ENCODE data around the gene ZNF181. TPM values are rescaled to one million over a fixed set of nuclear protein-coding genes. Genes with fewer than 3 reads are reported as not detected.

ZNF181 gene
- total RNA-seq, 1 experiment from 2014 or later = 8.2 TPM

DNA sequence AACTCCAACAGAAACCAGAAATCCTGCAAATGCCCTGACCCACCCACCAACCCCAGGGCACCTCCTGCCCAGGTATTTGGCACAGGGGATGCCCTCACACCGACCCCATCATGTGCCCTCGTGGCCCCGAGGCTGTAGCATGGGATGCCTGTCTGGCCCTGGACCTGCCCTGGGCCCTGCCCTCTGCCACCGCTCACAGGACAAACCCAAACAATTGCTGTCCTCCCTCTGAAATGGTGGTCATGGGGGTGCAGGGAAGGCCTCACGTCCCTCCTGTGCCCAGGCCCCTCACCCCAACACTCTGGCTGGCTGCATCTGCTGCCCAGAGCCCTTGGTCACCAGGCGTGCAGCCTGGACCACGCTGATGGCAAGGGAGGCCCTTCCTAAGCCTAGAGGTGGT lies 2.1 kb upstream of the ZNF181 start:
- H3K4me2 ChIP-seq (ENCODE audit: insufficient read depth, insufficient read length, low read length) = no peak overlapping the region
- H3K56ac ChIP-seq (ENCODE audit: insufficient read length, low read depth, low read length) = no peak overlapping the region
- H3K18ac ChIP-seq (ENCODE audit: insufficient read length, low read depth, low read length) = no peak overlapping the region
- H4K5ac ChIP-seq (ENCODE audit: insufficient read length, low read depth, low read length) = no peak overlapping the region
- H3K79me1 ChIP-seq (ENCODE audit: insufficient read depth, low read depth, low read length, poor library complexity, severe bottlenecking) = no peaks in the 10 kb centered on the region
- no peak overlapping the region for H3K4ac ChIP-seq (ENCODE audit: low read depth, low read length)
- TF ChIP-seq, protein P1, sequence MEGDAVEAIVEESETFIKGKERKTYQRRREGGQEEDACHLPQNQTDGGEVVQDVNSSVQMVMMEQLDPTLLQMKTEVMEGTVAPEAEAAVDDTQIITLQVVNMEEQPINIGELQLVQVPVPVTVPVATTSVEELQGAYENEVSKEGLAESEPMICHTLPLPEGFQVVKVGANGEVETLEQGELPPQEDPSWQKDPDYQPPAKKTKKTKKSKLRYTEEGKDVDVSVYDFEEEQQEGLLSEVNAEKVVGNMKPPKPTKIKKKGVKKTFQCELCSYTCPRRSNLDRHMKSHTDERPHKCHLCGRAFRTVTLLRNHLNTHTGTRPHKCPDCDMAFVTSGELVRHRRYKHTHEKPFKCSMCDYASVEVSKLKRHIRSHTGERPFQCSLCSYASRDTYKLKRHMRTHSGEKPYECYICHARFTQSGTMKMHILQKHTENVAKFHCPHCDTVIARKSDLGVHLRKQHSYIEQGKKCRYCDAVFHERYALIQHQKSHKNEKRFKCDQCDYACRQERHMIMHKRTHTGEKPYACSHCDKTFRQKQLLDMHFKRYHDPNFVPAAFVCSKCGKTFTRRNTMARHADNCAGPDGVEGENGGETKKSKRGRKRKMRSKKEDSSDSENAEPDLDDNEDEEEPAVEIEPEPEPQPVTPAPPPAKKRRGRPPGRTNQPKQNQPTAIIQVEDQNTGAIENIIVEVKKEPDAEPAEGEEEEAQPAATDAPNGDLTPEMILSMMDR (conservative IDR thresholded peaks at IDR 0.05) = no peak
- H3K23me2 ChIP-seq (ENCODE audit: insufficient read length, low read depth, low read length, poor library complexity, severe bottlenecking) = peaks cover 11% of the 10 kb centered on the region
- H2BK15ac ChIP-seq (ENCODE audit: low read depth, low read length) = no peak overlapping the region
- H4K8ac ChIP-seq (replicated peaks; ENCODE audit: insufficient read length, low read depth, low read length) = no peak overlapping the region
- peak overlapping the region in 1 of 2 experiments; percentile 73; a peak in 1 of 5 replicates for H3K4me3 Mint-ChIP-seq
- H3K4me1 ChIP-seq (ENCODE audit: insufficient read depth, low read length) = no peaks in the 10 kb centered on the region
- no peak overlapping the region for H3K14ac ChIP-seq (ENCODE audit: insufficient read depth, low read length)
- no peaks in the 10 kb centered on the region for H3K9me3 ChIP-seq (ENCODE audit: control insufficient read depth, low read depth, low read length)
- H2BK12ac ChIP-seq (ENCODE audit: insufficient read length, low read depth, low read length) = no peak overlapping the region
- H3K27ac ChIP-seq (ENCODE audit: insufficient read length, low read depth, low read length) = no peak overlapping the region
- peaks cover 0 to 11% (median 8%) of the 10 kb centered on the region in 3 experiments; a peak in 4 of 7 replicates for H3K36me3 Mint-ChIP-seq (ENCODE audit: insufficient read depth in 1 of 3, low read depth in 3 of 3)
- DNase-seq = no peak
- no peak overlapping the region for H2BK5ac ChIP-seq (ENCODE audit: insufficient read length, low read length)
- no peak overlapping the region for H3K9ac ChIP-seq (ENCODE audit: extremely low read depth, insufficient read length, low read length)
- no peaks in the 10 kb centered on the region for H4K20me1 ChIP-seq (ENCODE audit: control insufficient read depth, insufficient read depth, insufficient read length)
- no CpG with 5 or more reads among the region's 7 CpGs for WGBS (ENCODE audit: extremely low coverage, insufficient read length, low lambda C conversion rate)
- no peak overlapping the region for H3K27ac Mint-ChIP-seq
- no peak overlapping the region for H2BK120ac ChIP-seq (ENCODE audit: low read depth, low read length, poor library complexity, severe bottlenecking)
- no peak overlapping the region for H4K91ac ChIP-seq (ENCODE audit: insufficient read length, low read depth, low read length)
- H3K4me1 Mint-ChIP-seq = peaks cover 15 to 18% of the 10 kb centered on the region in 2 experiments; a peak in 3 of 4 replicates
- H2BK20ac ChIP-seq (ENCODE audit: low read depth, low read length, poor library complexity, severe bottlenecking) = no peak overlapping the region
- H3K79me2 ChIP-seq (ENCODE audit: insufficient read depth, low read length) = no peaks in the 10 kb centered on the region
- H3K27me3 ChIP-seq (ENCODE audit: insufficient read depth, low read length) = no peaks in the 10 kb centered on the region
- no peak overlapping the region for H2AFZ ChIP-seq (ENCODE audit: low read length)
- H3K23ac ChIP-seq (ENCODE audit: insufficient read length, low read depth, low read length) = no peak overlapping the region
- H2AK5ac ChIP-seq (ENCODE audit: insufficient read length, low read length) = no peak overlapping the region
- H3T11ph ChIP-seq (ENCODE audit: low read length) = no peak overlapping the region
- peaks cover 8 to 23% of the 10 kb centered on the region in 2 experiments for H3K9me3 Mint-ChIP-seq
- H3K27me3 Mint-ChIP-seq (ENCODE audit: low read depth) = peaks cover 8% of the 10 kb centered on the region
